Kidney (tissue), 14 donors: ENCODE data around the gene ZNF341. TPM values are rescaled to one million over a fixed set of nuclear protein-coding genes. Genes with fewer than 3 reads are reported as not detected.

Source experiments
- DNase-seq, 5 donors: peaks; one replicate each; pipeline ENCODE4 v3.0.0-alpha.2; 2013 to 2020
- FAIRE-seq: peaks from 2 replicates; lab custom pipeline; 2012; peaks lifted over from hg19 to GRCh38; lab: Jason Lieb, UNC
- H3K27ac ChIP-seq, 2 donors: one replicate each; pipeline ENCODE4 v1.7.0; 2013; ENCODE audit warnings: low read depth in 2 of 2, low read length in 2 of 2, inconsistent platforms in 1 of 2
- H3K27me3 ChIP-seq: one replicate; pipeline ENCODE4 v1.7.1; 2013; ENCODE audit warnings: low read length, inconsistent platforms; ENCODE audit not compliant: control insufficient read depth, insufficient read depth
- H3K36me3 ChIP-seq, 3 donors: one replicate each; pipeline versions ENCODE4 v1.7.0 to v1.7.1; 2013; ENCODE audit warnings: low read length in 3 of 3, control low read depth in 1 of 3, inconsistent platforms in 1 of 3; ENCODE audit not compliant: insufficient read depth in 3 of 3, control insufficient read depth in 2 of 3
- H3K4me1 ChIP-seq, 3 donors: one replicate each; pipeline versions ENCODE4 v1.7.0 to v1.7.1; 2013; ENCODE audit warnings: low read length in 3 of 3, inconsistent platforms in 1 of 3, low read depth in 1 of 3; ENCODE audit not compliant: control insufficient read depth in 2 of 3, insufficient read depth in 2 of 3
- H3K4me3 ChIP-seq, 3 donors: one replicate each; pipeline versions ENCODE4 v1.7.0 to v1.8.1; 2013; ENCODE audit warnings: low read length in 3 of 3, control low read depth in 1 of 3, inconsistent platforms in 1 of 3
- H3K9ac ChIP-seq, 3 donors: one replicate each; pipeline versions ENCODE4 v1.7.0 to v1.7.1; 2013; ENCODE audit warnings: low read length in 3 of 3, control low read depth in 1 of 3, inconsistent platforms in 1 of 3
- H3K9me3 ChIP-seq, 3 donors: one replicate each; pipeline versions ENCODE4 v1.7.0 to v1.7.1; 2013; ENCODE audit warnings: low read length in 3 of 3, control low read depth in 1 of 3, inconsistent platforms in 1 of 3; ENCODE audit not compliant: control insufficient read depth in 2 of 3, insufficient read depth in 1 of 3
- CTCF ChIP-seq: IDR thresholded peaks from 3 replicates; pipeline ENCODE4 v1.5.1; 2012; ENCODE audit warnings: mild to moderate bottlenecking, moderate library complexity, borderline replicate concordance; ENCODE audit not compliant: insufficient read depth; ENCODE audit errors: extremely low read depth
- intact Hi-C: fragments of 100-400 bp; cut with DNase I; formaldehyde crosslinking; loops from one replicate; pipeline ENCODE4 v1.11.1; 2022
- polyA plus RNA-seq: library from polyadenylated mRNA; stranded (reverse); fragments of 350-450 nt; fragmentation: Illumina TruSeq; extraction: RNeasy Lipid Tissue Mini Kit (QIAGEN cat#74804); gene quantifications from one replicate; pipeline ENCODE4 v1.2.3, GENCODE V29; 2014; ENCODE audit warnings: low read depth, low replicate concordance; ENCODE audit not compliant: insufficient read depth
- total RNA-seq: library from RNA; stranded (reverse); fragmentation: NEBNext Ultra II Directional; extraction: Animal tissue kit (Norgen Biotek cat#: 25700); gene quantifications from one replicate; pipeline ENCODE4 v1.2.1, GENCODE V29; 2021
- donor health status: control.
- donor health status: control.
- donor health status: control.
- donor health status: control.
- donor health status: control.
- donor health status: DM: yes; HTN: yes; CAD: no.
- donor health status: Normal renal cell carcinoma (clear cell type).

ZNF341 gene
- total and polyA plus RNA-seq, 2 donors from 2014 or later, result 1.5 to 2.6 TPM

- no peaks in the 10 kb centered on the region for H3K4me1 ChIP-seq
- no peak for FAIRE-seq
- no peak overlapping the region for H3K4me3 ChIP-seq
- H3K9ac ChIP-seq, result no peak overlapping the region
- peaks cover 0 to 7% (median 0%) of the 10 kb centered on the region in 3 donors for H3K36me3 ChIP-seq
- no peak overlapping the region for H3K27ac ChIP-seq
- no peak for TF ChIP-seq CTCF
- H3K9me3 ChIP-seq, result no peaks in the 10 kb centered on the region
- H3K27me3 ChIP-seq, result no peaks in the 10 kb centered on the region
- intact Hi-C loops, result no loop called here
- DNase-seq, result no peak
Observed at GRCh38 chr20:33704197-33704924, 27.4 kb upstream of the ZNF341 start.

- FAIRE-seq (no peak), DNase-seq (no peak)
- Histone ChIP-seq H3K4me3 (no peak overlapping the region), H3K9ac (no peak overlapping the region), H3K36me3 (peaks cover 0 to 18% (median 4%) of the 10 kb centered on the region in 3 donors), H3K9me3 (no peaks in the 10 kb centered on the region), H3K4me1 (no peaks in the 10 kb centered on the region), H3K27me3 (no peaks in the 10 kb centered on the region), H3K27ac (no peak overlapping the region)
- intact Hi-C loops, result no loop called here
- no peak for TF ChIP-seq CTCF
Observed at GRCh38 chr20:33707668-33708067, 24.1 kb upstream of the ZNF341 start.

GRCh38 chr20:33709398-33709797 lies 22.4 kb upstream of the ZNF341 start:
- no peaks in the 10 kb centered on the region for H3K9me3 ChIP-seq
- H3K4me1 ChIP-seq, result no peaks in the 10 kb centered on the region
- DNase-seq (no peak), FAIRE-seq (no peak)
- no peak overlapping the region for H3K9ac ChIP-seq
- H3K27ac ChIP-seq, result no peak overlapping the region
- peaks cover 0 to 22% (median 15%) of the 10 kb centered on the region in 3 donors for H3K36me3 ChIP-seq
- intact Hi-C loops, result no loop called here
- H3K27me3 ChIP-seq, result no peaks in the 10 kb centered on the region
- no peak for TF ChIP-seq CTCF
- no peak overlapping the region for H3K4me3 ChIP-seq
